Loucy (cell line): ENCODE data around the gene WASHC2C.

Experiments used
- CTCF ChIP-seq: fragments of 200-600 bp; sonication (generic); conservative IDR thresholded peaks from 2 replicates; pipeline ENCODE4 v1.5.1; 2014; ENCODE audit warnings: mild to moderate bottlenecking, antibody characterized with exemption, low read length
- EZH2phosphoT487 ChIP-seq: fragments of 200-600 bp; IDR thresholded peaks from 2 replicates; pipeline ENCODE4 v1.6.1; 2018; ENCODE audit warnings: antibody characterized with exemption, mild to moderate bottlenecking, moderate library complexity, borderline replicate concordance

- TF ChIP-seq CTCF (no peak), EZH2phosphoT487 (no peak)
These were observed 92.5 kb downstream of the WASHC2C start for GRCh38 chr10:45819552-45819951.
